T-helper 22 cell (primary cell): Measurements from ENCODE around the gene ADIPOR2.

Experiments
- DNase-seq: peaks from one replicate; pipeline ENCODE4 v3.0.0-alpha.2; 2020; ENCODE audit warnings: low read depth

ADIPOR2 gene, protein sequence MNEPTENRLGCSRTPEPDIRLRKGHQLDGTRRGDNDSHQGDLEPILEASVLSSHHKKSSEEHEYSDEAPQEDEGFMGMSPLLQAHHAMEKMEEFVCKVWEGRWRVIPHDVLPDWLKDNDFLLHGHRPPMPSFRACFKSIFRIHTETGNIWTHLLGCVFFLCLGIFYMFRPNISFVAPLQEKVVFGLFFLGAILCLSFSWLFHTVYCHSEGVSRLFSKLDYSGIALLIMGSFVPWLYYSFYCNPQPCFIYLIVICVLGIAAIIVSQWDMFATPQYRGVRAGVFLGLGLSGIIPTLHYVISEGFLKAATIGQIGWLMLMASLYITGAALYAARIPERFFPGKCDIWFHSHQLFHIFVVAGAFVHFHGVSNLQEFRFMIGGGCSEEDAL

GRCh38 chr12:1690578-1691122, at the start of gene ADIPOR2:
Gene ADIPOR2 (plus strand): TSS chr12:1691070. CDS start chr12:1754344, 63,274 bp downstream.
- DNase-seq = peak; percentile 86

GRCh38 chr12:1642513-1642912, 48.4 kb upstream of the ADIPOR2 start:
- no peak for DNase-seq

- no peak for DNase-seq
Observed at GRCh38 chr12:1643043-1643442, 47.8 kb upstream of the ADIPOR2 start.

- DNase-seq = no peak
Observed at GRCh38 chr12:1643905-1644533, 46.9 kb upstream of the ADIPOR2 start.

- no peak for DNase-seq
Observed at GRCh38 chr12:1644534-1645438, 46.1 kb upstream of the ADIPOR2 start.

DNA sequence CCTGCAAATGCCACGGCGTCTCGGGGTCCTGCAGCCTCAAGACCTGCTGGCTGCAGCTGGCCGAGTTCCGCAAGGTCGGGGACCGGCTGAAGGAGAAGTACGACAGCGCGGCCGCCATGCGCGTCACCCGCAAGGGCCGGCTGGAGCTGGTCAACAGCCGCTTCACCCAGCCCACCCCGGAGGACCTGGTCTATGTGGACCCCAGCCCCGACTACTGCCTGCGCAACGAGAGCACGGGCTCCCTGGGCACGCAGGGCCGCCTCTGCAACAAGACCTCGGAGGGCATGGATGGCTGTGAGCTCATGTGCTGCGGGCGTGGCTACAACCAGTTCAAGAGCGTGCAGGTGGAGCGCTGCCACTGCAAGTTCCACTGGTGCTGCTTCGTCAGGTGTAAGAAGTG, 45.1 kb upstream of the ADIPOR2 start:
- no peak for DNase-seq

DNA sequence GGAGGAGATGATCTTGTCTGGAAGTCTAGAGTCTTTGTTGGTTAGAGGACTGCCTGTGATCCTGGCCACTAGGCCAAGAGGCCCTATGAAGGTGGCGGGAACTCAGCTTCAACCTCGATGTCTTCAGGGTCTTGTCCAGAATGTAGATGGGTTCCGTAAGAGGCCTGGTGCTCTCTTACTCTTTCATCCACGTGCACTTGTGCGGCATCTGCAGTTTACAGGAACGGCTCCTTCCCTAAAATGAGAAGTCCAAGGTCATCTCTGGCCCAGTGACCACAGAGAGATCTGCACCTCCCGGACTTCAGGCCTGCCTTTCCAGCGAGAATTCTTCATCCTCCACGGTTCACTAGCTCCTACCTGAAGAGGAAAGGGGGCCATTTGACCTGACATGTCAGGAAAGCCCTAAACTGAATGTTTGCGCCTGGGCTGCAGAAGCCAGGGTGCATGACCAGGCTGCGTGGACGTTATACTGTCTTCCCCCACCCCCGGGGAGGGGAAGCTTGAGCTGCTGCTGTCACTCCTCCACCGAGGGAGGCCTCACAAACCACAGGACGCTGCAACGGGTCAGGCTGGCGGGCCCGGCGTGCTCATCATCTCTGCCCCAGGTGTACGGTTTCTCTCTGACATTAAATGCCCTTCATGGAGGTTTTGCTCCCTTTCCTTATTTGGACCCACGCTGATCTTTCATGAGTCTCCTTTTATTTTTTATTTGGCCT, 44.1 kb upstream of the ADIPOR2 start:
- no peak for DNase-seq

DNA sequence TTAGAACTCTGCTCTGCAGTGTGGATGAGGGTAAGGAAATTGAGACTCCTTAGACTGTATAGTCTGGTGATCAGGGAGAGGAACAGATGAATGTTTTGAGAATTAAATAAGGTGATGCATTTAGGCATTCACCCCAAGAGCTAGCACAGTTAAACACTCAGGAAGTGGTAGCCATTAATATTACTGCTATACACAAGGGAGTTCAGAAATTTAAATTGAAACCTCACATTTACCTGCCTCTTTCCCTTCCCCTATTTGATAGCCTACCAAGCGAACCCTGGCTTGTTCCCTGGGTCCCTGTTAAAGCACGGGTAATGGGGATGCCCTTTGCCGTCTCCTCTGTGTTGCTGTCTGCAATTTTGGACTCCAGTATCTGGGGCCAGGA, 43.6 kb upstream of the ADIPOR2 start:
- no peak for DNase-seq

DNA sequence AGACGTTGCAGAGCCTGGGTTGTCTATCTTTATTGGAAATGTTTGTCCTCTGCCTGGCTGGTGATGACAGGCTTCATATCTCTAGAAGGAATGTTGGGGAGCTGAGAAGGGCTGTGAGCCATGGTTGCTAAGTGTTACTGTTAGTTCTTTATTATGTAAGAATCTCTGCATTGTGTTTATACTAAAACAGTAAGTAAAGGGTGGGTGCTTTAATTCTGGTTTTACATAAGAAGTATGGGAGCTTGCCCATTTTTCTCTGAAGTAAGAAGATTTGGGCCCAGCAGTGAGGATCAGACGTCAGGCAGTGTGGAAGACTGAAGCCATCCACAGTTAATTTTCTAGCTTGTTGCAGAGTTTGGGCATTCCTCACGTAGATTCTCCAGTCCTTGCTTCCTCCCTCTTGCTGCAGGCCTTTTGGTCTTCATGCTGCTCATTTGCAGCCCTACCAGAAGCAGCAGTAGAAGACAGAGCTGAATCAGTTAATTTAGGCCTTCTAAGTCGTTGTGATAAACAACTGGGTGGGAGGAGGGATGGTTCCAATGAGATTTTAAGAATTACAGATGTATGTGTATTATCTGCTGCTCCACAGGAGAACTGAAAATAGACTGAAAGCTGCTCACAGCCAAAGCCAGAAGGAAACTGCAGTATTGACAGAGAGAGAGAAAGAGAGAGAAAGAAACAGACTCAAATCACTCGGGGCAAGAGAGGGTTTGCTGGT, 40.5 kb upstream of the ADIPOR2 start:
- DNase-seq = no peak

GRCh38 chr12:1650978-1651361, 39.9 kb upstream of the ADIPOR2 start:
- no peak for DNase-seq

DNA sequence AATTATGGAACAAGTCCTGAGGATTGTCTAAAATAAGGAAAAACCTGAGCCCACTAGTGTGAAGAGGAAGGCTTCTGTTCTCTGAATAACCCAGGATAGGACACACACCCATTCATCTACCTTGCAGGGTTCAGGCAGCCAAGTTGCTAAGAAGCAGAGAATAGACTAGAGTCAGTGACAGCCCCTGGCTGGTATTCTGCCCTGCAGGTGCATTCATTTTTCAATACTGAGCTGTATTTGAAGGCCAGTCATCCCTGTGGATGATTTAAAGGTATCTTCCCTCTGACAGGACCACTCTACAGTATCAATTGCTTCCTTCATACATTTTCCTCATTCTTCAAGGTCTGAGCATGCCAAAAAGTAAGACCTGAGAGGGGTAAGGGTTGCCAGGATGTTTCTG, 38.9 kb upstream of the ADIPOR2 start:
- no peak for DNase-seq

DNA sequence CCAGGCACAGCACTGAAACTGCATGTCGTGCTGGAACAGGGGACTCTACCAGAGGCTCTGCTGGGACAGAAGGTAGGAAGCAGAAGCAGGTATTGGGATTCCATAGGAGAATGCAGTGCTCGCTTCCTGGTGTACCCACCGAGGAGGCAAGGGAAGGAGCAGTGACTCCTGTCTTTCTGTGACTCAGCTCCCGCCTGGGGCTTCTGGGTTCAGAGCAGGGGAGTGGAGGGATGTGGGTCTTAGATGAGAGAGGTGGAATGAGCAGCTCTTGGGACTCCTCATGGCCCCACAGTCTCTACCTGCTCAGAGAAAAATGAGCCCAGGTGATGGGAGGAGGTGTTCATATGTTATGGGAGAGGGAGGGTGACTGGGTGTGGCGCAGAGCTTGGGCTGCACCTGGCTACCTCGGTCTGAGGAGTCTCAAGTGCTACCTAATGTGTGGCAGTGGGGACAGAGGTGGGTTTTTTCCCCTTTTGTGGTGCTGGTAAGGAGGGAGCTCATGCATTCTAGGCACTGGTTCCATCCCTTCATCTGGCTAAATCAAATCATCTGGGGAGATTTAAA, 35.6 kb upstream of the ADIPOR2 start:
- DNase-seq = no peak

DNA sequence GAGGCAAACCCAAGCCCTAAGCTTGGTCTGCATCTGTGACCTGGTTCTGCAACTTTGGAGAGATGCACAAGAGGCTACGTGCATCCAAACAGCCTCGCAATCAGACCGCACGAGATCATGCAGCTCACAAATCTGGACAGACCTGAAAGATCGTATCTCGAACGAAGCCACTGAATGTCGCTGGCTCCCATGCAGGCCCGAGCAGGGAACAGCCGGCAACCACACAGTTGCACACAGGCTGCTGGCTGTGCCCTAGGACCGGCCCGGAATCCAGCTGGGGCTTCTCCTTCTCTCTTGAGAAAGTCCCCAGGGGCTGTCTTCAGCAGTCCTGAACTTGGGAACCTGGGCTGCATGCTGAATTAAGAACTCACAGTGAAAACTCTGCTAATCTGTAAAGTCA, 34.0 kb upstream of the ADIPOR2 start:
- DNase-seq = no peak

GRCh38 chr12:1657688-1658087, 33.2 kb upstream of the ADIPOR2 start:
- no peak for DNase-seq

DNA sequence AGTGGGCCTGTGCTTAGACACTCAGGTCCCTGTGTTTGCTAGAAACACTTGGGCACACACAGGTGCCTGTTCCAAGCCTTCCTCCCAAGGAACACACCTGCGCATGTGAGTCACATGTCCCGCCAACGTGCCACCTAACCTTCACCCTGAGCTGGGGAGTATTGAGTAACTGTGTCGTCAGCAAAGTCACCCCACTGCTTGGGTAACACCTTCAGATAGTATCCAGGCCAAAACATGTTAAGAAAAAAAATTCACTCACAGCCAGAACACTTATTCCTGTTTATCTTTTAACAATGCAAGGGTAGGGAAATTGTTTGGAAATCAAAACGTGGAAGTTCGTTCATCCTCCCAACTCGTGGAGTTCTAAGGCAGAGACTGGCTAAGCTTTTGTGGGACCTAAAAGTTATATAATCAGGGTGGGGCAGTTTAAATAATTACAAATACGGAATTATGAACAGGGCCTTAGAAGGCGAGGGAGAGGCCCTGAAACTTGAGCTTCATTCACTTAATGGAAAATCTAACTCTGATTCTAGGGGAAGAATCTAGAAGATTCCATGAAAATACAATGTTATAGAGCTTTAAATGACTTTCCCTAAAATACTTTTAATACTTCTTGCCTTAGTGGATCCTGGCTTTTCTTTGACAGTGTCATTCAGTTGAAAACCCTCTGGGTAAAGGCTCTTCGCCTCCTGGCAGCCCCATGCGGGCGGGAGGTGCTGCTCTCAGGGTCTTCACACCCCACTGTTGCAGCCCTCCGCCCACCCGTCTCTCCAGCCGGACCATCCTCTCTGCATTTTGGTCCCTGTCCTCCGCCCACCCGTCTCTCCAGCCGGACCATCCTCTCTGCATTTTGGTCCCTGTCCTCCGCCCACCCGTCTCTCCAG, 30.3 kb upstream of the ADIPOR2 start:
- DNase-seq = peak; percentile 56

GRCh38 chr12:1661553-1662335, 29.1 kb upstream of the ADIPOR2 start:
- DNase-seq = peak; percentile 76

DNA sequence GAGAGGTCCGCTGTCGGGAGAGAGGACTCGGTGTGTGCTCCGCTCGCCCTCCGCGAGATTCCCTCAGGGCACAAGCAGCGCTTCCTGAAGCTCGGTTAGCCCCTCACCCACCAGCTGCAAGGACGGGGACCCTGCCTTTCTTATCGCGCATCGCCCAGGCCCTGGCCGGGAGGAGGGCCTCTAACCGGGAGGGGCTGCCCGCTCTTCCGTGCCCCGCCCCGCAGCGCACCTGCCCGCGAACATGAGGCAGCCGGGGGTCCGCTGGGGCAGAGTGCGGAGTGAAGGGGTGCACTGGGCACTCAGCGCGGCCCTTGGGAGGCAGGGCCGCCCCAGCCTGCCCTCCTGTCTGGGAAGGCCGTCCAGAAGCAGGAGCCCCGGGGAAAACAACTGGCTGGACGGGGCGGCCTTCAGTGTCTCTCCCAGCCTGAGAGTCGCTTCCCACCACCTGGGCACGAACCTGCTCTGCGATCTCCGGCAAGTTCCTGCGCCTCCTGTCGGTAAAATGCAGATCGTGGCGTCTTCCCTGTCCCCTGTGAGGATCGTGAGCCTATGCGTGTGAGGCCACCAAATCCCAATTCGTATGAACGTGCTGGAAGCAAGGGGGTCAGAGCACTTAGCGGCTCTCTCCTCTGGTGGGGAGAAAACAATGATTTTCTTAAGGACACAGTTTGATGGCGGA, 28.0 kb upstream of the ADIPOR2 start:
- peak; percentile 40 for DNase-seq

GRCh38 chr12:1663440-1664132, 27.3 kb upstream of the ADIPOR2 start:
- DNase-seq = no peak
